Measurements from ENCODE around the gene PLIN1. TPM values are rescaled to one million over a fixed set of nuclear protein-coding genes. Genes with fewer than 3 reads are reported as not detected.

PLIN1 gene
- total and polyA plus RNA-seq, 10 of the 15 experiments (the other 5 are each of a cell fraction or from before 2014, with no cell fraction given) = 0.05 to 0.13 (median 0.09) TPM; not detected in 6

- WGBS (ENCODE audit: insufficient coverage, insufficient replicate concordance, low lambda C conversion rate, missing lambda C conversion rate) = 60% methylated on average over 2 of the region's 2 CpGs
- POLR2A ChIA-PET = no interaction called here
- intact Hi-C loops (cut with micrococcal nuclease; ENCODE audit: unreplicated experiment) = no loop called here
- Histone ChIP-seq H3K27ac (ENCODE audit: control insufficient read depth, insufficient read depth) (no peak overlapping the region), H3K79me2 (ENCODE audit: control insufficient read depth, insufficient read depth, low read length) (no peaks in the 10 kb centered on the region), H3K4me2 (ENCODE audit: control insufficient read depth, insufficient read depth) (no peak overlapping the region), H3K36me3 (ENCODE audit: control insufficient read depth in 2 of 2, insufficient read depth in 2 of 2, low read length in 1 of 2) (no peaks in the 10 kb centered on the region), H4K20me1 (ENCODE audit: control insufficient read depth, insufficient read depth) (no peaks in the 10 kb centered on the region), H2AFZ (ENCODE audit: control insufficient read depth, low read depth, low read length) (no peak overlapping the region), H3K27me3 (replicated peaks in 1 of 2; ENCODE audit: control insufficient read depth in 2 of 2, insufficient read depth in 2 of 2, low read length in 1 of 2) (no peaks in the 10 kb centered on the region), H3K4me1 (ENCODE audit: control insufficient read depth, insufficient read depth, low read length) (no peaks in the 10 kb centered on the region), H3K9me3 (replicated peaks; ENCODE audit: control insufficient read depth, insufficient read depth, low read length) (no peaks in the 10 kb centered on the region), H3K9ac (ENCODE audit: control insufficient read depth, insufficient read depth, low read length) (no peak overlapping the region), H3K4me3 (no peak overlapping the region)
- FAIRE-seq = no peak
- TF ChIP-seq ZBTB33 (IDR thresholded peaks at IDR 0.05) = no peak
- TF ChIP-seq MXI1 (IDR thresholded peaks at IDR 0.05; ENCODE audit: low read depth, low read length) = no peak
- SMC1A ChIA-PET (ENCODE audit: uncharacterized antibody, unreplicated experiment) = no interaction called here
- no peak for DNase-seq (ENCODE audit: low read depth, low spot score)
- ATAC-seq = no peak
- RAD21 ChIA-PET (ENCODE audit: unreplicated experiment) = no interaction called here
- CTCF ChIA-PET = interaction anchor here (1.0 kb wide), 1 partner anchor 54 kb away, joined by 3 read pairs; no protein-coding TSS in a partner anchor
- no TSS peak for BruUV-seq (replicated peaks)
- in situ Hi-C loops (cut with MboI) = no loop called here
Observed at GRCh38 chr15:89685995-89686394, 6.8 kb upstream of the PLIN1 start.

GRCh38 chr15:89681146-89681545, 2.0 kb upstream of the PLIN1 start:
- intact Hi-C loops (cut with micrococcal nuclease; ENCODE audit: unreplicated experiment) (no loop called here), in situ Hi-C loops (cut with MboI) (no loop called here)
- Histone ChIP-seq H3K36me3 (ENCODE audit: control insufficient read depth in 2 of 2, insufficient read depth in 2 of 2, low read length in 1 of 2) (no peaks in the 10 kb centered on the region), H3K9me3 (replicated peaks; ENCODE audit: control insufficient read depth, insufficient read depth, low read length) (no peaks in the 10 kb centered on the region), H3K4me3 (no peak overlapping the region), H3K4me1 (ENCODE audit: control insufficient read depth, insufficient read depth, low read length) (no peaks in the 10 kb centered on the region), H4K20me1 (ENCODE audit: control insufficient read depth, insufficient read depth) (no peaks in the 10 kb centered on the region), H2AFZ (ENCODE audit: control insufficient read depth, low read depth, low read length) (no peak overlapping the region), H3K79me2 (ENCODE audit: control insufficient read depth, insufficient read depth, low read length) (no peaks in the 10 kb centered on the region), H3K4me2 (ENCODE audit: control insufficient read depth, insufficient read depth) (no peak overlapping the region), H3K9ac (ENCODE audit: control insufficient read depth, insufficient read depth, low read length) (no peak overlapping the region), H3K27me3 (replicated peaks in 1 of 2; ENCODE audit: control insufficient read depth in 2 of 2, insufficient read depth in 2 of 2, low read length in 1 of 2) (no peaks in the 10 kb centered on the region), H3K27ac (ENCODE audit: control insufficient read depth, insufficient read depth) (no peak overlapping the region)
- ChIA-PET SMC1A (ENCODE audit: uncharacterized antibody, unreplicated experiment) (no interaction called here), POLR2A (no interaction called here), RAD21 (ENCODE audit: unreplicated experiment) (no interaction called here), CTCF (interaction anchor here (1.1 kb wide), 1 partner anchor 8 kb away, joined by 3 read pairs; no protein-coding TSS in a partner anchor)
- WGBS (ENCODE audit: insufficient coverage, insufficient replicate concordance, low lambda C conversion rate, missing lambda C conversion rate) = 36% methylated on average over 2 of the region's 2 CpGs
- TF ChIP-seq NBN (IDR thresholded peaks at IDR 0.05) (no peak), JUNB (IDR thresholded peaks at IDR 0.05) (no peak), POLR2AphosphoS2 (IDR thresholded peaks at IDR 0.05; ENCODE audit: low read depth, low read length) (no peak), EGR1 (IDR thresholded peaks at IDR 0.05; ENCODE audit: borderline replicate concordance in 1 of 2, low read depth in 2 of 2, low read length in 2 of 2) (no peak), SRF (IDR thresholded peaks at IDR 0.05; ENCODE audit: low read depth in 2 of 2, low read length in 2 of 2) (no peak), CHD2 (IDR thresholded peaks at IDR 0.05; ENCODE audit: borderline replicate concordance, low read depth, low read length) (no peak), RAD21 (IDR thresholded peaks at IDR 0.05; ENCODE audit: insufficient read depth, low read depth, low read length) (no peak)
- FAIRE-seq (no peak), ATAC-seq (no peak), DNase-seq (ENCODE audit: low read depth, low spot score) (no peak)
- no TSS peak for BruUV-seq (replicated peaks)
